HepG2 (cell line): ENCODE results near the gene MARS1. TPM values are rescaled to one million over a fixed set of nuclear protein-coding genes. Genes with fewer than 3 reads are reported as not detected.
A peak's percentile ranks its signal among the peaks of the same experiment; 100 is the strongest.

Source experiments
- CBFB ChIP-seq: sonication (generic); formaldehyde crosslinking; IDR thresholded peaks from 2 replicates; pipeline ENCODE4 v1.4.0; 2020; ENCODE audit warnings: missing genetic modification reagents
- EZH2 ChIP-seq: conservative IDR thresholded peaks from 2 replicates; pipeline ENCODE4 v1.6.1; 2012; ENCODE audit warnings: mild to moderate bottlenecking, low read depth, low read length, moderate library complexity
- GABPA ChIP-seq, 2 experiments: IDR thresholded peaks; 2 replicates each; pipeline ENCODE4 v1.6.1; 2011 to 2016; ENCODE audit warnings: low read depth in 2 of 2, low read length in 1 of 2, missing biosample characterization in 1 of 2, missing genetic modification characterization in 1 of 2
- HDAC1 ChIP-seq: sonication (generic); formaldehyde crosslinking; IDR thresholded peaks from 2 replicates; pipeline ENCODE4 v1.5.1; 2020; ENCODE audit warnings: mild to moderate bottlenecking, missing genetic modification reagents
- NR2F1 ChIP-seq, 2 experiments: fragments of 450-650 bp in 1 of 2; formaldehyde crosslinking in 1 of 2; IDR thresholded peaks; 2 replicates each; pipeline versions ENCODE4 v1.5.0 to v1.6.1; 2016 to 2020; ENCODE audit warnings: mild to moderate bottlenecking in 1 of 2, missing compliant biosample characterization in 1 of 2, missing genetic modification reagents in 1 of 2, moderate library complexity in 1 of 2
- RFXANK ChIP-seq: IDR thresholded peaks from 2 replicates; pipeline ENCODE4 v1.6.1; 2016
- SP5 ChIP-seq: IDR thresholded peaks from 2 replicates; pipeline ENCODE4 v1.6.1; 2016; ENCODE audit warnings: low read depth, borderline replicate concordance
- TEAD3 ChIP-seq: optimal IDR thresholded peaks from 2 replicates; pipeline ENCODE3; 2016; ENCODE audit warnings: borderline replicate concordance
- ZBTB7B ChIP-seq: sonication (generic); formaldehyde crosslinking; IDR thresholded peaks from 2 replicates; pipeline ENCODE4 v1.4.0; 2020; ENCODE audit warnings: missing genetic modification reagents
- ZNF746 ChIP-seq: sonication (generic); formaldehyde crosslinking; IDR thresholded peaks from 2 replicates; pipeline ENCODE4 v1.8.0; 2022; ENCODE audit warnings: mild to moderate bottlenecking, missing genetic modification reagents
- polyA plus RNA-seq, 8 experiments: library from polyadenylated mRNA; depleted of rRNA in 3 of 8; stranded (reverse) in 7 of 8; unstranded in 1 of 8; fragments of >200 nt; fragmentation: Illumina TruSeq in 4 of 8; extraction: Trizol in 4 of 8; gene quantifications; 2 replicates each; pipeline versions ENCODE4 v1.2.1 to v1.2.3, GENCODE V29; 2011 to 2016; ENCODE audit warnings: low read depth in 4 of 8, missing spikeins in 1 of 8, mixed read lengths in 1 of 8; ENCODE audit not compliant: insufficient read depth in 1 of 8
- total RNA-seq, 5 experiments: library from RNA; depleted of rRNA; stranded (reverse); fragments of >200 nt; fragmentation: Illumina TruSeq; extraction: Trizol; gene quantifications; 2 replicates each; pipeline ENCODE4 v1.2.3, GENCODE V29; 2016; ENCODE audit warnings: low read depth in 1 of 5
- TF ChIP-seq, protein P1 (sequence below): IDR thresholded peaks from 2 replicates; pipeline ENCODE4 v1.6.1; 2016; ENCODE audit warnings: missing compliant biosample characterization, missing genetic modification reagents, borderline replicate concordance
- TF ChIP-seq, protein P2 (sequence below): sonication (generic); formaldehyde crosslinking; IDR thresholded peaks from 2 replicates; pipeline ENCODE4 v1.4.0; 2020; ENCODE audit warnings: mild to moderate bottlenecking, low read depth, missing genetic modification reagents
- TF ChIP-seq, protein P3 (sequence below), 2 experiments: sonication (generic) in 1 of 2; formaldehyde crosslinking in 1 of 2; IDR thresholded peaks; 2 replicates each; pipeline versions ENCODE4 v1.5.1 to v1.6.1; 2011 to 2020; ENCODE audit warnings: borderline replicate concordance in 1 of 2, low read depth in 1 of 2, low read length in 1 of 2, mild to moderate bottlenecking in 1 of 2, missing genetic modification reagents in 1 of 2, moderate library complexity in 1 of 2
- TF ChIP-seq, protein P4 (sequence below), 2 experiments: sonication (generic) in 1 of 2; formaldehyde crosslinking in 1 of 2; IDR thresholded peaks; 2 replicates each; pipeline versions ENCODE4 v1.6.1 to v1.9.0; 2014 to 2022; ENCODE audit warnings: antibody characterized with exemption in 1 of 2, borderline replicate concordance in 1 of 2, inconsistent platforms in 1 of 2, low read depth in 1 of 2, missing genetic modification reagents in 1 of 2
- TF ChIP-seq, protein P5 (sequence below): sonication (generic); formaldehyde crosslinking; IDR thresholded peaks from 2 replicates; pipeline ENCODE4 v1.4.0; 2020; ENCODE audit warnings: missing genetic modification reagents, borderline replicate concordance
- TF ChIP-seq, protein P6 (sequence below): IDR thresholded peaks from 2 replicates; pipeline ENCODE4 v1.6.1; 2012; ENCODE audit warnings: inconsistent platforms

The MARS1 gene
- total and polyA plus RNA-seq, 2 of the 13 experiments (the other 11 are each of a cell fraction or from before 2014, with no cell fraction given): 115 to 181 TPM

DNA sequence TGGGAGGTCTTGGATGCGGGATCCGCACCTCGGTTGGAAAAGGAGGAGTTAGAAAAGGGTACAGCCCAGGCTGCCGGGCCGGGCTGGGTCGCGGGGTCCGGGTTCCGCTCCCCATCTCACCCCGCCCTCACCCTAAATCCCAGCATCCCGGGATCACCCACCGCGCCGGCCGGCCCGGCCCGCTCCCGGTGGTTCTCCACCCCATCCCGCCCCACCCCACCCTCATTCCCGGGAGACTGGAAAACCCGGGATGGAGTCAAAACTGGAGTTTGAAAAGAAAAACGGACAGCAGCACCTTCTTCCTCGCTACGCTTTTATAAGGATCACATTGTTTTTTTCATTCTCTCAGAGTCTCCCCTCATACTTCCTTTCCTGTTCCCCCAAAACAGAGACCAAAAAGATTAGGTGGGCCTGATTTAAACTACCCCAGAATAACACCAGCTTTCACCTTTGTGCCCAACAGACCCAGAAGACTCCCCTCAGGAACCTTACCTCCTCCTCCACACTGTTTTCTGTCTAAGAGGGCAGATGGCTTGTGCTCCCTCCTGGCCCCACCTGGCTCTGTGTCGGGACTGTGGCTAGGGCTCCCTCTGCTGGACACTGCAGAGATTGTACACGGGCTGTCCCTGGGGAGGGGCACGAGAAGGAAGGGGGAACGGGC, 25.5 kb upstream of the MARS1 start (continued):
- TF ChIP-seq, protein P1, sequence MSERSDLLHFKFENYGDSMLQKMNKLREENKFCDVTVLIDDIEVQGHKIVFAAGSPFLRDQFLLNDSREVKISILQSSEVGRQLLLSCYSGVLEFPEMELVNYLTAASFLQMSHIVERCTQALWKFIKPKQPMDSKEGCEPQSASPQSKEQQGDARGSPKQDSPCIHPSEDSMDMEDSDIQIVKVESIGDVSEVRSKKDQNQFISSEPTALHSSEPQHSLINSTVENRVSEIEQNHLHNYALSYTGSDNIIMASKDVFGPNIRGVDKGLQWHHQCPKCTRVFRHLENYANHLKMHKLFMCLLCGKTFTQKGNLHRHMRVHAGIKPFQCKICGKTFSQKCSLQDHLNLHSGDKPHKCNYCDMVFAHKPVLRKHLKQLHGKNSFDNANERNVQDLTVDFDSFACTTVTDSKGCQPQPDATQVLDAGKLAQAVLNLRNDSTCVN (CRISPR knock-in tag): 0 out of 2 replicates have a peak, but pooled peaks have one; percentile 31
- TF ChIP-seq TEAD3 (CRISPR knock-in tag) (peak; percentile 59), ZBTB7B (peak; percentile 50; the same call in 1 of the 2 replicates), CBFB (CRISPR knock-in tag) (0 out of 2 replicates have a peak, but pooled peaks have one; percentile 15), RFXANK (CRISPR knock-in tag) (no peak), GABPA (IDR thresholded peaks at IDR 0.05; ENCODE audit: low read depth, low read length) (no peak), GABPA (CRISPR knock-in tag; IDR thresholded peaks at IDR 0.05; ENCODE audit: low read depth) (no peak), EZH2 (no peak), HDAC1 (peak; percentile 41; the same call in 1 of the 2 replicates), ZNF746 (CRISPR knock-in tag) (no peak), NR2F1 (CRISPR knock-in tag; IDR thresholded peaks at IDR 0.05) (no peak), SP5 (peak; percentile 6; the same call in 1 of the 2 replicates)
- TF ChIP-seq, protein P2, sequence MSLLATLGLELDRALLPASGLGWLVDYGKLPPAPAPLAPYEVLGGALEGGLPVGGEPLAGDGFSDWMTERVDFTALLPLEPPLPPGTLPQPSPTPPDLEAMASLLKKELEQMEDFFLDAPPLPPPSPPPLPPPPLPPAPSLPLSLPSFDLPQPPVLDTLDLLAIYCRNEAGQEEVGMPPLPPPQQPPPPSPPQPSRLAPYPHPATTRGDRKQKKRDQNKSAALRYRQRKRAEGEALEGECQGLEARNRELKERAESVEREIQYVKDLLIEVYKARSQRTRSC (CRISPR knock-in tag): no peak
- TF ChIP-seq, protein P3, sequence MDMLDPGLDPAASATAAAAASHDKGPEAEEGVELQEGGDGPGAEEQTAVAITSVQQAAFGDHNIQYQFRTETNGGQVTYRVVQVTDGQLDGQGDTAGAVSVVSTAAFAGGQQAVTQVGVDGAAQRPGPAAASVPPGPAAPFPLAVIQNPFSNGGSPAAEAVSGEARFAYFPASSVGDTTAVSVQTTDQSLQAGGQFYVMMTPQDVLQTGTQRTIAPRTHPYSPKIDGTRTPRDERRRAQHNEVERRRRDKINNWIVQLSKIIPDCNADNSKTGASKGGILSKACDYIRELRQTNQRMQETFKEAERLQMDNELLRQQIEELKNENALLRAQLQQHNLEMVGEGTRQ (IDR thresholded peaks at IDR 0.05; ENCODE audit: low read depth, low read length): no peak
- TF ChIP-seq, protein P3 (CRISPR knock-in tag; IDR thresholded peaks at IDR 0.05; ENCODE audit: borderline replicate concordance): no peak
- TF ChIP-seq, protein P4, sequence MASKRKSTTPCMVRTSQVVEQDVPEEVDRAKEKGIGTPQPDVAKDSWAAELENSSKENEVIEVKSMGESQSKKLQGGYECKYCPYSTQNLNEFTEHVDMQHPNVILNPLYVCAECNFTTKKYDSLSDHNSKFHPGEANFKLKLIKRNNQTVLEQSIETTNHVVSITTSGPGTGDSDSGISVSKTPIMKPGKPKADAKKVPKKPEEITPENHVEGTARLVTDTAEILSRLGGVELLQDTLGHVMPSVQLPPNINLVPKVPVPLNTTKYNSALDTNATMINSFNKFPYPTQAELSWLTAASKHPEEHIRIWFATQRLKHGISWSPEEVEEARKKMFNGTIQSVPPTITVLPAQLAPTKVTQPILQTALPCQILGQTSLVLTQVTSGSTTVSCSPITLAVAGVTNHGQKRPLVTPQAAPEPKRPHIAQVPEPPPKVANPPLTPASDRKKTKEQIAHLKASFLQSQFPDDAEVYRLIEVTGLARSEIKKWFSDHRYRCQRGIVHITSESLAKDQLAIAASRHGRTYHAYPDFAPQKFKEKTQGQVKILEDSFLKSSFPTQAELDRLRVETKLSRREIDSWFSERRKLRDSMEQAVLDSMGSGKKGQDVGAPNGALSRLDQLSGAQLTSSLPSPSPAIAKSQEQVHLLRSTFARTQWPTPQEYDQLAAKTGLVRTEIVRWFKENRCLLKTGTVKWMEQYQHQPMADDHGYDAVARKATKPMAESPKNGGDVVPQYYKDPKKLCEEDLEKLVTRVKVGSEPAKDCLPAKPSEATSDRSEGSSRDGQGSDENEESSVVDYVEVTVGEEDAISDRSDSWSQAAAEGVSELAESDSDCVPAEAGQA (IDR thresholded peaks at IDR 0.05; ENCODE audit: low read depth): no peak
- TF ChIP-seq, protein P4 (CRISPR knock-in tag; IDR thresholded peaks at IDR 0.05; ENCODE audit: borderline replicate concordance): no peak
- TF ChIP-seq, protein P5, sequence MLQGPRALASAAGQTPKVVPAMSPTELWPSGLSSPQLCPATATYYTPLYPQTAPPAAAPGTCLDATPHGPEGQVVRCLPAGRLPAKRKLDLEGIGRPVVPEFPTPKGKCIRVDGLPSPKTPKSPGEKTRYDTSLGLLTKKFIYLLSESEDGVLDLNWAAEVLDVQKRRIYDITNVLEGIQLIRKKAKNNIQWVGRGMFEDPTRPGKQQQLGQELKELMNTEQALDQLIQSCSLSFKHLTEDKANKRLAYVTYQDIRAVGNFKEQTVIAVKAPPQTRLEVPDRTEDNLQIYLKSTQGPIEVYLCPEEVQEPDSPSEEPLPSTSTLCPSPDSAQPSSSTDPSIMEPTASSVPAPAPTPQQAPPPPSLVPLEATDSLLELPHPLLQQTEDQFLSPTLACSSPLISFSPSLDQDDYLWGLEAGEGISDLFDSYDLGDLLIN (CRISPR knock-in tag): no peak
- TF ChIP-seq, protein P6, sequence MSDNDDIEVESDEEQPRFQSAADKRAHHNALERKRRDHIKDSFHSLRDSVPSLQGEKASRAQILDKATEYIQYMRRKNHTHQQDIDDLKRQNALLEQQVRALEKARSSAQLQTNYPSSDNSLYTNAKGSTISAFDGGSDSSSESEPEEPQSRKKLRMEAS: peak; percentile 62; the same call in 1 of the 2 replicates
